H1 (cell line): ENCODE data around the gene RAB5A. TPM values are rescaled to one million over a fixed set of nuclear protein-coding genes. Genes with fewer than 3 reads are reported as not detected.

ENCODE experiments used
- CTCF ChIA-PET: fragments of 300-600 bp; sonication (Branson Sonifier 250); formaldehyde crosslinking; loops from one replicate; lab custom pipeline; 2021; ENCODE audit not compliant: partially characterized antibody; lab: Charles Lee
- POLR2A ChIA-PET: fragments of 300-600 bp; sonication (Branson Sonifier 250); formaldehyde crosslinking; loops from one replicate; lab custom pipeline; 2021; ENCODE audit warnings: inconsistent platforms; ENCODE audit not compliant: partially characterized antibody; lab: Charles Lee
- DNase-seq, 2 experiments: peaks; one replicate each; pipeline versions ENCODE4 v3.0.0 to v3.0.0-alpha.2; 2010 to 2022; ENCODE audit warnings: low spot score in 2 of 2, low read depth in 1 of 2, mixed read lengths in 1 of 2
- FAIRE-seq: peaks from 2 replicates; lab custom pipeline; 2011; peaks lifted over from hg19 to GRCh38; lab: Jason Lieb, UNC
- H2AFZ ChIP-seq: 2 replicates; pipeline ENCODE4 v1.8.1; 2012; ENCODE audit warnings: low read length, inconsistent platforms
- H2AK5ac ChIP-seq: 2 replicates; pipeline ENCODE4 v1.6.1; 2013; ENCODE audit warnings: low read depth, low read length
- H2BK120ac ChIP-seq: replicated peaks from 2 replicates; pipeline ENCODE3; 2013; ENCODE audit warnings: low read depth, low read length, inconsistent platforms
- H2BK12ac ChIP-seq: 2 replicates; pipeline ENCODE4 v1.6.1; 2013; ENCODE audit warnings: low read depth, low read length
- H2BK15ac ChIP-seq: 2 replicates; pipeline ENCODE4 v1.6.1; 2013; ENCODE audit warnings: low read length
- H2BK20ac ChIP-seq: 2 replicates; pipeline ENCODE4 v1.6.1; 2013; ENCODE audit warnings: low read length
- H2BK5ac ChIP-seq: 2 replicates; pipeline ENCODE4 v1.6.1; 2013; ENCODE audit warnings: low read depth, low read length
- H3K14ac ChIP-seq: 2 replicates; pipeline ENCODE4 v1.6.1; 2013; ENCODE audit warnings: inconsistent platforms; ENCODE audit not compliant: insufficient read length
- H3K18ac ChIP-seq: 2 replicates; pipeline ENCODE4 v1.6.1; 2013; ENCODE audit warnings: low read length; ENCODE audit errors: extremely low read depth
- H3K23ac ChIP-seq: 2 replicates; pipeline ENCODE4 v1.6.1; 2013; ENCODE audit warnings: inconsistent platforms; ENCODE audit not compliant: insufficient read length
- H3K23me2 ChIP-seq: 2 replicates; pipeline ENCODE4 v1.6.1; 2013; ENCODE audit warnings: low read depth, low read length
- H3K27ac ChIP-seq: 2 replicates; pipeline ENCODE4 v1.6.1; 2011; ENCODE audit warnings: low read depth, low read length, inconsistent platforms
- H3K27me3 ChIP-seq, 4 experiments: replicated peaks in 1 of 4; 1 replicate in 1 of 4; 2 replicates in 3 of 4; pipeline versions ENCODE4 v1.6.1 to v1.8.1; 2011 to 2013; ENCODE audit warnings: low read length in 3 of 4, mild to moderate bottlenecking in 3 of 4, inconsistent platforms in 2 of 4, mixed read lengths in 2 of 4, moderate library complexity in 1 of 4; ENCODE audit not compliant: control insufficient read depth in 3 of 4, insufficient read depth in 3 of 4; ENCODE audit errors: extremely low read depth in 1 of 4
- H3K36me3 ChIP-seq, 4 experiments: 2 replicates each; pipeline versions ENCODE4 v1.6.1 to v1.8.1; 2011 to 2013; ENCODE audit warnings: mild to moderate bottlenecking in 4 of 4, low read length in 3 of 4, moderate library complexity in 2 of 4, control low read depth in 1 of 4, inconsistent platforms in 1 of 4; ENCODE audit not compliant: insufficient read depth in 4 of 4, control insufficient read depth in 2 of 4
- H3K4ac ChIP-seq: replicated peaks from 2 replicates; pipeline ENCODE3; 2013; ENCODE audit warnings: low read length, low read depth, mixed read lengths, inconsistent platforms; ENCODE audit not compliant: insufficient read length
- H3K4me1 ChIP-seq, 4 experiments: replicated peaks in 1 of 4; 1 replicate in 1 of 4; 2 replicates in 3 of 4; pipeline versions ENCODE4 v1.6.1 to v1.8.1; 2011 to 2013; ENCODE audit warnings: low read length in 3 of 4, inconsistent platforms in 2 of 4, mixed read lengths in 1 of 4; ENCODE audit not compliant: insufficient read depth in 4 of 4, control insufficient read depth in 3 of 4
- H3K4me2 ChIP-seq, 2 experiments: 2 replicates each; pipeline versions ENCODE4 v1.6.1 to v1.8.1; 2011 to 2013; ENCODE audit warnings: low read depth in 2 of 2, low read length in 2 of 2, control low read depth in 1 of 2, inconsistent platforms in 1 of 2, mild to moderate bottlenecking in 1 of 2; ENCODE audit not compliant: insufficient read depth in 1 of 2
- H3K4me3 ChIP-seq, 4 experiments: fragments of 200-600, 300-600 bp in 1 of 4; sonication (generic), shearing (Covaris generic), sonication (Bioruptor Twin) in 1 of 4; 2 replicates each; pipeline versions ENCODE4 v1.5.1 to v1.8.1; 2011 to 2016; ENCODE audit warnings: low read length in 4 of 4, low read depth in 3 of 4, control low read depth in 2 of 4, inconsistent platforms in 2 of 4, mild to moderate bottlenecking in 2 of 4, mixed read lengths in 1 of 4, moderate library complexity in 1 of 4; ENCODE audit not compliant: insufficient read depth in 2 of 4; ENCODE audit errors: extremely low read depth in 1 of 4
- H3K56ac ChIP-seq: replicated peaks from 2 replicates; pipeline ENCODE3; 2013; ENCODE audit warnings: low read depth, mild to moderate bottlenecking, mixed read lengths, low read length, inconsistent platforms; ENCODE audit not compliant: insufficient read length
- H3K79me1 ChIP-seq: 2 replicates; pipeline ENCODE4 v1.6.1; 2013; ENCODE audit warnings: low read depth, low read length, control low read depth
- H3K79me2 ChIP-seq, 2 experiments: 2 replicates each; pipeline versions ENCODE4 v1.6.1 to v1.8.1; 2012 to 2013; ENCODE audit warnings: low read length in 2 of 2, mild to moderate bottlenecking in 2 of 2, inconsistent platforms in 1 of 2; ENCODE audit not compliant: insufficient read depth in 2 of 2, control insufficient read depth in 1 of 2
- H3K9ac ChIP-seq, 4 experiments: replicated peaks in 1 of 4; 1 replicate in 1 of 4; 2 replicates in 3 of 4; pipeline versions ENCODE4 v1.6.1 to v1.8.1; 2011 to 2013; ENCODE audit warnings: low read depth in 3 of 4, low read length in 3 of 4, control low read depth in 2 of 4, mild to moderate bottlenecking in 2 of 4, moderate library complexity in 2 of 4, inconsistent platforms in 1 of 4; ENCODE audit errors: extremely low read depth in 1 of 4
- H3K9me3 ChIP-seq, 2 experiments: 2 replicates each; pipeline versions ENCODE4 v1.6.1 to v1.8.1; 2012 to 2013; ENCODE audit warnings: mild to moderate bottlenecking in 2 of 2, moderate library complexity in 2 of 2, control low read depth in 1 of 2, inconsistent platforms in 1 of 2, low read depth in 1 of 2, low read length in 1 of 2, mixed read lengths in 1 of 2; ENCODE audit not compliant: insufficient read depth in 2 of 2
- H4K20me1 ChIP-seq, 2 experiments: replicated peaks in 1 of 2; 2 replicates each; pipeline versions ENCODE3 to v1.8.1; 2011 to 2013; ENCODE audit warnings: inconsistent platforms in 2 of 2, low read length in 2 of 2, mild to moderate bottlenecking in 1 of 2; ENCODE audit not compliant: insufficient read depth in 2 of 2, control insufficient read depth in 1 of 2
- H4K5ac ChIP-seq: 2 replicates; pipeline ENCODE4 v1.6.1; 2013; ENCODE audit warnings: low read length, low read depth, mixed read lengths, inconsistent platforms; ENCODE audit not compliant: insufficient read length
- H4K8ac ChIP-seq: 2 replicates; pipeline ENCODE4 v1.8.0; 2013; ENCODE audit warnings: mild to moderate bottlenecking, moderate library complexity, low read length, inconsistent platforms; ENCODE audit not compliant: insufficient read depth; ENCODE audit errors: extremely low read depth
- H4K91ac ChIP-seq: replicated peaks from 2 replicates; pipeline ENCODE3; 2013; ENCODE audit warnings: low read length, mixed read lengths, inconsistent platforms; ENCODE audit not compliant: insufficient read length
- BRCA1 ChIP-seq: IDR thresholded peaks from 2 replicates; pipeline ENCODE4 v1.6.1; 2012; ENCODE audit warnings: low read depth, low read length, improper control_type of control experiment
- CTBP2 ChIP-seq: IDR thresholded peaks from 2 replicates; pipeline ENCODE4 v1.7.0; 2011; ENCODE audit warnings: borderline replicate concordance, mild to moderate bottlenecking, moderate library complexity, mixed read lengths, low read length; ENCODE audit not compliant: insufficient read depth, insufficient read length
- FOSL1 ChIP-seq: IDR thresholded peaks from 2 replicates; pipeline ENCODE4 v1.6.1; 2011; ENCODE audit warnings: mild to moderate bottlenecking, low read depth, low read length, moderate library complexity; ENCODE audit not compliant: insufficient read depth
- KDM5A ChIP-seq: fragments of 200-600 bp; IDR thresholded peaks from 2 replicates; pipeline ENCODE4 v1.7.1; 2012; ENCODE audit warnings: mild to moderate bottlenecking, low read length, inconsistent platforms, mixed read lengths
- MAFK ChIP-seq: IDR thresholded peaks from 2 replicates; pipeline ENCODE4 v1.6.1; 2012; ENCODE audit warnings: low read depth, mild to moderate bottlenecking, improper control_type of control experiment, low read length
- POLR2AphosphoS5 ChIP-seq: IDR thresholded peaks from 2 replicates; pipeline ENCODE4 v1.6.1; 2011; ENCODE audit warnings: low read depth, low read length
- POU5F1 ChIP-seq: IDR thresholded peaks from 2 replicates; pipeline ENCODE4 v1.6.1; 2011; ENCODE audit warnings: low read depth, mild to moderate bottlenecking, low read length, moderate library complexity
- SAP30 ChIP-seq: fragments of 300-600 bp; sonication (generic); IDR thresholded peaks from 2 replicates; pipeline ENCODE4 v1.7.1; 2012; ENCODE audit warnings: low read length, moderate library complexity, mild to moderate bottlenecking, inconsistent platforms; ENCODE audit not compliant: insufficient read depth, insufficient replicate concordance
- SP4 ChIP-seq: IDR thresholded peaks from 2 replicates; pipeline ENCODE4 v1.6.1; 2012; ENCODE audit warnings: low read length, inconsistent platforms
- WGBS, 2 experiments: shearing (Covaris generic) in 1 of 2; methylation state at CpG; one replicate each; pipeline versions ENCODE4 v1.1.6 to v1.1.7; 2013 to 2015; ENCODE audit warnings: low lambda C conversion rate in 2 of 2, mixed read lengths in 2 of 2, inconsistent platforms in 1 of 2, low coverage in 1 of 2, missing lambda C conversion rate in 1 of 2; ENCODE audit not compliant: insufficient replicate concordance in 2 of 2, insufficient coverage in 1 of 2, insufficient read length in 1 of 2; ENCODE audit errors: extremely low coverage in 1 of 2, missing lambda C conversion rate in 1 of 2; 5-methylcytosine and 5-hydroxymethylcytosine counted together
- polyA plus RNA-seq, 7 experiments: library from polyadenylated mRNA; depleted of rRNA in 3 of 7; stranded (reverse) in 5 of 7; unstranded in 2 of 7; fragments of >200 nt in 5 of 7; fragments of 200-250 nt in 2 of 7; gene quantifications; 1 replicate in 5 of 7; 2 replicates in 1 of 7; 4 replicates in 1 of 7; pipeline versions ENCODE4 v1.2.1 to v1.2.3, GENCODE V29; 2011 to 2013; ENCODE audit warnings: missing spikeins in 2 of 7, mixed read lengths in 2 of 7
- total RNA-seq: library from RNA; stranded (reverse); fragmentation: NEBNext Ultra II Directional; extraction: Animal tissue kit (Norgen Biotek cat#: 25700); gene quantifications from 2 replicates; pipeline ENCODE4 v1.2.1, GENCODE V29; 2021
- TF ChIP-seq, protein P1 (sequence below), 3 experiments: IDR thresholded peaks; 1 replicate in 2 of 3; 2 replicates in 1 of 3; pipeline versions ENCODE4 v1.5.1 to v1.6.1; 2011; ENCODE audit warnings: low read length in 3 of 3, mild to moderate bottlenecking in 3 of 3, inconsistent platforms in 2 of 3, low read depth in 1 of 3, moderate library complexity in 1 of 3; ENCODE audit not compliant: insufficient read depth in 1 of 3; ENCODE audit errors: control extremely low read depth in 1 of 3
- TF ChIP-seq, protein P2 (sequence below): IDR thresholded peaks from 2 replicates; pipeline ENCODE4 v1.6.1; 2011; ENCODE audit warnings: low read length, improper control_type of control experiment

The RAB5A gene
- total and polyA plus RNA-seq, 2 of the 8 experiments (the other 6 are each of a cell fraction or from before 2014, with no cell fraction given): 22.4 to 77.7 TPM

DNA sequence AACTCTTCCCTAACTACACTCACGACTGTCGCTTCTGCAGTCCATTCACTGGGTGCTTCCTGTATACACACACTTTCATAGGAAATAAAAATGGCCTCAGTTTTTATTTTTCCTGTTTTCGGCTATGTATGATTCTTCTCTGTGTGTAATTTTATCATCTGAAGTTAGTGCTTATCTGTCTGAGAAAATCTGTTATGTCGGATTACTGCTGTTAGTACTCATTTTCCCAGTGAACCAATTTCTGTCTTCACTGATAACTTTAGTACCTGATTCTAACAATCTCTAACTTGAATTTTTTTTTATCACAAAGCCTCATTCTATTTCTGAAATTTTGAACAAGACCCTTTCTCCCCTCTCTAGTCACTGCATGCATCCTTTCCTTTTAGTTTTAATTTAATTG is 20.9 kb downstream of the RAB5A start:
- Histone ChIP-seq H3K4ac (no peak overlapping the region), H4K5ac (no peak overlapping the region), H3K23ac (no peak overlapping the region), H2BK15ac (no peak overlapping the region), H4K20me1 (peaks cover 7 to 9% of the 10 kb centered on the region in 2 experiments), H3K27me3 (no peaks in the 10 kb centered on the region), H3K4me1 (no peaks in the 10 kb centered on the region), H2BK120ac (no peak overlapping the region), H2BK12ac (no peak overlapping the region), H3K27ac (no peak overlapping the region), H3K14ac (no peak overlapping the region), H3K4me3 (no peak overlapping the region), H3K23me2 (no peaks in the 10 kb centered on the region), H3K56ac (no peak overlapping the region), H3K79me1 (no peaks in the 10 kb centered on the region; the same call in 1 of the 2 replicates), H3K4me2 (no peak overlapping the region), H3K9me3 (no peaks in the 10 kb centered on the region), H3K18ac (no peak overlapping the region), H2BK20ac (no peak overlapping the region), H3K79me2 (peaks cover 2 to 91% of the 10 kb centered on the region in 2 experiments; a peak in 3 of 4 replicates), H2AFZ (no peak overlapping the region), H4K8ac (no peak overlapping the region), H3K9ac (no peak overlapping the region), H2BK5ac (no peak overlapping the region), H3K36me3 (peaks cover 0 to 14% (median 0%) of the 10 kb centered on the region in 4 experiments; a peak in 1 of 8 replicates), H2AK5ac (no peak overlapping the region), H4K91ac (no peak overlapping the region)
- ChIA-PET CTCF (no interaction called here), POLR2A (no interaction called here)
- DNase-seq: no peak
- 92% methylated on average over 4 of the region's 4 CpGs; no CpG with 5 or more reads in 1 of the 2 experiments for WGBS, 2 experiments
- FAIRE-seq: no peak
- TF ChIP-seq SP4 (no peak), MAFK (no peak), BRCA1 (no peak), POU5F1 (no peak), KDM5A (no peak), SAP30 (no peak), POLR2AphosphoS5 (no peak), CTBP2 (no peak), FOSL1 (no peak)
- TF ChIP-seq, protein P1, sequence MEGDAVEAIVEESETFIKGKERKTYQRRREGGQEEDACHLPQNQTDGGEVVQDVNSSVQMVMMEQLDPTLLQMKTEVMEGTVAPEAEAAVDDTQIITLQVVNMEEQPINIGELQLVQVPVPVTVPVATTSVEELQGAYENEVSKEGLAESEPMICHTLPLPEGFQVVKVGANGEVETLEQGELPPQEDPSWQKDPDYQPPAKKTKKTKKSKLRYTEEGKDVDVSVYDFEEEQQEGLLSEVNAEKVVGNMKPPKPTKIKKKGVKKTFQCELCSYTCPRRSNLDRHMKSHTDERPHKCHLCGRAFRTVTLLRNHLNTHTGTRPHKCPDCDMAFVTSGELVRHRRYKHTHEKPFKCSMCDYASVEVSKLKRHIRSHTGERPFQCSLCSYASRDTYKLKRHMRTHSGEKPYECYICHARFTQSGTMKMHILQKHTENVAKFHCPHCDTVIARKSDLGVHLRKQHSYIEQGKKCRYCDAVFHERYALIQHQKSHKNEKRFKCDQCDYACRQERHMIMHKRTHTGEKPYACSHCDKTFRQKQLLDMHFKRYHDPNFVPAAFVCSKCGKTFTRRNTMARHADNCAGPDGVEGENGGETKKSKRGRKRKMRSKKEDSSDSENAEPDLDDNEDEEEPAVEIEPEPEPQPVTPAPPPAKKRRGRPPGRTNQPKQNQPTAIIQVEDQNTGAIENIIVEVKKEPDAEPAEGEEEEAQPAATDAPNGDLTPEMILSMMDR (IDR thresholded peaks at IDR 0.05; ENCODE audit: control extremely low read depth in 1 of 3, insufficient read depth in 1 of 3, low read depth in 1 of 3, low read length in 3 of 3): no peak
- TF ChIP-seq, protein P2, sequence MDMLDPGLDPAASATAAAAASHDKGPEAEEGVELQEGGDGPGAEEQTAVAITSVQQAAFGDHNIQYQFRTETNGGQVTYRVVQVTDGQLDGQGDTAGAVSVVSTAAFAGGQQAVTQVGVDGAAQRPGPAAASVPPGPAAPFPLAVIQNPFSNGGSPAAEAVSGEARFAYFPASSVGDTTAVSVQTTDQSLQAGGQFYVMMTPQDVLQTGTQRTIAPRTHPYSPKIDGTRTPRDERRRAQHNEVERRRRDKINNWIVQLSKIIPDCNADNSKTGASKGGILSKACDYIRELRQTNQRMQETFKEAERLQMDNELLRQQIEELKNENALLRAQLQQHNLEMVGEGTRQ: no peak
